HG02623 (cell line): ENCODE measurements around the gene ZSCAN2.
"Not testable (repeated sequence)": the region's sequence is repeated elsewhere in the genome, so short reads cannot be mapped to it uniquely, and the experiment has no call there.

ENCODE experiments used
- ATAC-seq: cut with Tn5 transposase; IDR thresholded peaks from one replicate; pipeline ENCODE4 v1.9.1; 2021; ENCODE audit warnings: moderate library complexity; ENCODE audit not compliant: unreplicated experiment

Gene ZSCAN2

DNA sequence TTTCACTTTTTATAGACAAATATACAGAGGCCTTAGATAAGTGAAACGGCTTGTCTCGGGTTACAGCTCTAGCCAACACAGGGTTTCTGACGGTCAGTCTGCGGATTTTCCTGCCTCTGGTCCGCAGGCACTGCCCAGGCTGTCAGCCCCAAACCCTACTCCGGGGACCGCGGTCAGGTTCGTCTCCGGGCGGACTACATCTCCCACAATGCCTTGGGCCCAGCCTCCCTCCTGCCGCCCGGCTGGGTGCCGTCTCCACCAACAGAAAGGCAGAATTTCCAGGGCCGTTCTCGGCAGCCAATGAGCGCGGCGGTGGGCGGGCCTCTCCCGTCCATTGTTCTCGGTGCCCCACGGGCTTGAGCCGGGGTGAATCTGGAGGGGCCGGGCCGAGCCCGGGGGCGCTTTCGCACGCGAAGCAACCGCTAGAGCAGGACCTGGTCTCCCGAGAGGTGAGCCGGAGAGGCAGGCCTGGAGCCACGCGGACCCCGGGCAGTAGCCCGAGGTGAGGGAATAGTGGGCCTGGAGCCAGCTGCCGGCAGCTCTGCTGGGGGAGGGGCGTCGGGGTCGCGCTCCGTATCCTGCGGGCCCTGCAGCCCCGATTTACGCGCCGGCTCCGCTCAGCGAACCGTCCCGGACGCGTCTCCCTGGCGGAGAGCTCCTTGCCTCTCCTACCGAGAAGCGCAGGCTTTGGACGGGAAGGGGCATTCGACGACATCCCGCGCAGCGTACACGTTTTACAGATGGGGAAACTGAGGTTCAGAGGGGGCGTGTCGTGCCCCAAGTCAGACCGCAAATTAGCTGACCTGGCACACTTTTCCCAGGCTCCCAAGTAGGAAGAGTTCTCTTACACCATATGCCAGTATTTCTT, at the start of gene ZSCAN2:
Gene ZSCAN2 (plus strand): TSS at position 323 of the 868 bp plus-strand sequence. CDS start 2,919 bp downstream, outside the sequence.
- ATAC-seq, result peak; percentile 96

GRCh38 chr15:84551624-84552023, 49.2 kb upstream of the ZSCAN2 start:
- ATAC-seq, result not testable (repeated sequence)

GRCh38 chr15:84552896-84553295, 47.9 kb upstream of the ZSCAN2 start:
- no peak for ATAC-seq

GRCh38 chr15:84556690-84557089, 44.1 kb upstream of the ZSCAN2 start:
- not testable (repeated sequence) for ATAC-seq

- ATAC-seq, result not testable (repeated sequence)
These were observed 32.8 kb upstream of the ZSCAN2 start for GRCh38 chr15:84568021-84568420.

GRCh38 chr15:84570164-84570735, 30.6 kb upstream of the ZSCAN2 start:
- no peak for ATAC-seq

GRCh38 chr15:84572231-84572630, 28.6 kb upstream of the ZSCAN2 start:
- ATAC-seq, result no peak

- no peak for ATAC-seq
These were observed 25.3 kb upstream of the ZSCAN2 start for GRCh38 chr15:84575493-84575892.

- ATAC-seq, result not testable (repeated sequence)
These were observed 22.9 kb upstream of the ZSCAN2 start for GRCh38 chr15:84577891-84578290.

- ATAC-seq, result not testable (repeated sequence)
These were observed 21.5 kb upstream of the ZSCAN2 start for GRCh38 chr15:84579261-84579721.

DNA sequence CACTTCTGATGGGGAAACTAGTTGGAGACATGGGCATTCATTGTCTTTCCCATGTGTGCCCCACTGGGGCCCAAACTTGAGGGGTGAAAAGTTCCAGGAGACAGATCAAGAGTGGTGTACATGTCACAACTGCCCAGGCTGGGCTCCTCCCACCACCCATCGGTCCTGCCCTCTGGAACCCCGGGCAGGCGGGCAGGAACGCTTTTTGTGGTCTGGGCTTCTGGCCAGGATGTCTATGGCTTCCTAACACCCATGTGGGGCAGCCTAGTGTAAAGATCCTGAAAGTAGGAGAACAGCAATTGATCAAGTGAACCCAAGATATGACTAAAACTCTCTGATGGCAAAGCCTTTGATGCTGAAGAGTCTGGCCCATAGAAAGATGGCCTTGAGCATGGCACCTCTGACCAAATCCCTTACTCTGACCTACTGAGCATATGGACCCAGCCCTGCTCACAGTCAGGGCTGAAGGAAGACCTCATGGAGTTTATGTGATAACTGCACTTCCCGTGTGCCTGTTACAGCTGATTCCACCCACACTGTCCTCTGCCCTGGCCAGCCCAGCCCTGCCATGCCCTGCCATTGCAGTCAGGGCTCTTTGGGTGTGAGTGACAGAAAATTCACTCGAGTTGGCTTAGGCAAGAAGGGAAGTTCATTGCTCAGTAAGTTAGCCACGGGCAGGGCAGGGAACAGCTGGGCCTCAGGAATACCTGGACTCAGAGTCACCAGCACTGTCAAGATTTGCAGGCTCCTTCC, 19.0 kb upstream of the ZSCAN2 start:
- not testable (repeated sequence) for ATAC-seq

DNA sequence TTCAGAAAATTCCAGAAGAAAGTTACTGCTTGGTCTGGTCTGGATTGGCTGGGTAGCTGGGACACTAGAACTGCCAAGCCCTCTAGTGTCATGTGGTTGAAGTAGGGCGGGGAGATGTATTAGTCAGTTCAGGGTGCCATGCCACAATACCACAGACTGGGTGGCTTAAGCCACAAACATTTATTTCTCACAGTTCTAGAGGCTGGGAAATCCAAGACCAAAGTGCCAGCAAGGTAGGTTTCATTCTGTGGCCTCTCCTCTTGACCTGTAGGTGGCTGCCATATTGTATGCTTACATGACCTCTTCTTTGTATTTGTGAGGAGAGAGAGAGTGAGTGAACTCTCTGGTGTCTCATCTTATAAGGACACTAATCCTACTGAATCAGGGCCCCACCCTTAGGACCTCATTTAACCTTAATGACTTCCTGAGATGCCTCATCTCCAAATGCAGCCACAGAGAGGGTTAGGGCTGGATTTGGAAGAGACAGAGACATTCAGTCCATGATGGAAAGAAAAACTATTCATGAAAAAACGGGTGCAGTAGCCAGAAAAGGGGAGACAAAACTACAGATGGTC, 18.1 kb upstream of the ZSCAN2 start:
- no peak for ATAC-seq

GRCh38 chr15:84583921-84584320, 16.9 kb upstream of the ZSCAN2 start:
- not testable (repeated sequence) for ATAC-seq

DNA sequence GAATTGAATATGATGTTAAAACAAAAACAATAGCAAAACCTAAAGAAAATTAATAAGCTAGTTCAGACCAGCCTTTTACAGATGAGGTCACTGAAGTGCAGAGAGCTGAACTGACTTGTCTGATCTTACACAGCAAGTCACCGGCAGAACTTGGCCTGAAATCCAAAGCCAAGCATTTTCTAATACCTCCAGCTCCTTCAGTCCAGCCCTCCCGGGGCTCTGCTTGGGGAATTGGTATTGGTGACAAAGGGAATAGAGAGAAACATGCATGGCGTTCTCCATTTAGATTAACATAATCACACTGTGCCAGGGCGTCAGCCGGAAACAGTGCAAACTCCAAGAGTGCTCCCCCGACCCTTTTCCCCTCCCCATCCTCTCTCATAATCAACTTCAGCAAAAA, 14.1 kb upstream of the ZSCAN2 start:
- no peak for ATAC-seq

DNA sequence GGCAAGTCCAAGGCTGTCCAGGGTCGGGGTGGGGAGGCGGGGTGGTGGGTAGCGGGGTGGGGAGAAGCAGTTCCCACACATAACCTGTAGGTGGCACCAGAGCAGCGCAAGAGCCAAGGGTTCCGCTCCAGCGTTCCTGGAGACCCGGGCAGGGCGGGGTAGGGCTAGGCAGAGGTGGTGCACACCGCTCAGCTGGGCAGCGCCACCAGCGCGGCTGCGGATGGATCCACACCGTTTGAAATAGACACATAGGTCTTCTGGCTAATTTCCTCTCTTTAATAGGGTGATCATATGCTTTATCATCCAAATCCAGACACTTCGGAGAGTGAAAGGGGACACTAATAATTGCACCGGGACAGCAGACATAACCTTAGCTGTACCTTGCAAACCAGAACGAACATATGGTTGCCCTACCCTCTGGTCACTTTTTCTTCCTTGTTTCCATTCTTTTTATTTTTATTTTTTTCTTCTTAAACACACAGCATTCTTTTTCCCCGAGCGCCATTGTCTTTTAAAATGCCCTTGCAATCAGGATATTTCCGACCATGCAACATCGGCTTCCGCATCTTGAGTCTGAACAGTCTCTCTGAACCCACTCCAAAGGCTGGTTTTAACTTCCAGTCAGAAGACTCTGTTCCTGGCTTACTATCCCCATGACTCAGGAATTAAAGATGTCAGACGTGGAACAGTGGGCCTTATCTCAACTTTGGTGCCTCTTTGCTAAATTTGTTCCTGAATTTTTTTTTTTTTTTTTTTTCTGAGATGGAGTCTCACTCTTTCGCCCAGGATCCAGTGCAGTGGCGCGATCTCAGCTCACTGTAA, 12.5 kb upstream of the ZSCAN2 start:
- peak; percentile 90 for ATAC-seq

- no peak for ATAC-seq
These were observed 10.4 kb upstream of the ZSCAN2 start for GRCh38 chr15:84590406-84590805.

- ATAC-seq, result no peak
These were observed 9.0 kb upstream of the ZSCAN2 start for GRCh38 chr15:84591815-84592214.

GRCh38 chr15:84594617-84595290, 6.1 kb upstream of the ZSCAN2 start:
- no peak for ATAC-seq

GRCh38 chr15:84595660-84596059, 5.1 kb upstream of the ZSCAN2 start:
- ATAC-seq, result no peak

GRCh38 chr15:84597296-84597695, 3.5 kb upstream of the ZSCAN2 start:
- no peak for ATAC-seq
